NOMO-1 treated with DMSO at 0.1 percent for 48 hours (cell line): Measurements from ENCODE around the gene IQCE.

Source experiments
- DNase-seq: peaks from one replicate; lab custom pipeline; 2025; ENCODE audit not compliant: unreplicated experiment; lab: John Stamatoyannopoulos, UW

IQCE gene

GRCh38 chr7:2660359-2661095, 101.7 kb downstream of the IQCE start:
- DNase-seq: no peak

GRCh38 chr7:2661096-2661449, 102.3 kb downstream of the IQCE start:
- DNase-seq: no peak

- no peak for DNase-seq
Measured at GRCh38 chr7:2661602-2662272, 103.0 kb downstream of the IQCE start.

- no peak for DNase-seq
Measured at GRCh38 chr7:2662273-2663120, 103.7 kb downstream of the IQCE start.

- DNase-seq: no peak
Measured at GRCh38 chr7:2663121-2663886, 104.5 kb downstream of the IQCE start.

- no peak for DNase-seq
Measured at GRCh38 chr7:2663960-2664359, 105.2 kb downstream of the IQCE start.
